HUES6 (cell line): ENCODE measurements around the gene UACA.
"Not testable (repeated sequence)": the region's sequence is repeated elsewhere in the genome, so short reads cannot be mapped to it uniquely, and the experiment has no call there.

Source experiments
- H3K27ac ChIP-seq: 2 replicates; pipeline ENCODE4 v1.7.0; 2013; ENCODE audit warnings: low read depth, mild to moderate bottlenecking, low read length, inconsistent platforms
- H3K27me3 ChIP-seq: 2 replicates; pipeline ENCODE4 v1.6.1; 2013; ENCODE audit warnings: low read length; ENCODE audit not compliant: control insufficient read depth, insufficient read depth
- H3K36me3 ChIP-seq: 2 replicates; pipeline ENCODE4 v1.6.1; 2013; ENCODE audit warnings: low read length; ENCODE audit not compliant: control insufficient read depth, insufficient read depth
- H3K4me1 ChIP-seq: 2 replicates; pipeline ENCODE4 v1.6.1; 2013; ENCODE audit warnings: low read length; ENCODE audit not compliant: control insufficient read depth, insufficient read depth
- H3K4me3 ChIP-seq: 2 replicates; pipeline ENCODE4 v1.5.1; 2013; ENCODE audit warnings: low read depth, low read length
- H3K9ac ChIP-seq: one replicate; pipeline ENCODE4 v1.6.1; 2013; ENCODE audit warnings: mild to moderate bottlenecking, low read length
- H3K9me3 ChIP-seq: 2 replicates; pipeline ENCODE4 v1.6.1; 2013; ENCODE audit warnings: low read depth, low read length; ENCODE audit not compliant: control insufficient read depth, insufficient read depth

UACA gene

GRCh38 chr15:70617076-70617910, 146.1 kb downstream of the UACA start:
- Histone ChIP-seq H3K4me3 (no peak overlapping the region), H3K27me3 (no peaks in the 10 kb centered on the region), H3K9me3 (peaks cover 3% of the 10 kb centered on the region; the same call in 1 of the 2 replicates), H3K4me1 (peaks cover 10% of the 10 kb centered on the region), H3K9ac (no peak overlapping the region), H3K27ac (no peak overlapping the region), H3K36me3 (no peaks in the 10 kb centered on the region)

GRCh38 chr15:70616311-70616756, 147.0 kb downstream of the UACA start:
- not testable (repeated sequence) for H3K4me3 ChIP-seq, H3K27me3 ChIP-seq, H3K9me3 ChIP-seq, H3K27ac ChIP-seq, H3K9ac ChIP-seq, H3K36me3 ChIP-seq
- H3K4me1 ChIP-seq: peaks cover 10% of the 10 kb centered on the region

- no peak overlapping the region for H3K9ac ChIP-seq
- peaks cover 10% of the 10 kb centered on the region for H3K4me1 ChIP-seq
- no peaks in the 10 kb centered on the region for H3K36me3 ChIP-seq
- H3K27me3 ChIP-seq: no peaks in the 10 kb centered on the region
- H3K9me3 ChIP-seq: peaks cover 6% of the 10 kb centered on the region
- H3K4me3 ChIP-seq: no peak overlapping the region; the same call in 1 of the 2 replicates
- no peak overlapping the region for H3K27ac ChIP-seq
Measured at GRCh38 chr15:70615435-70616310, 147.7 kb downstream of the UACA start.

- Histone ChIP-seq H3K9me3 (peaks cover 6% of the 10 kb centered on the region), H3K27me3 (no peaks in the 10 kb centered on the region), H3K4me3 (no peak overlapping the region), H3K36me3 (no peaks in the 10 kb centered on the region), H3K4me1 (peaks cover 10% of the 10 kb centered on the region), H3K27ac (no peak overlapping the region), H3K9ac (no peak overlapping the region)
Measured at GRCh38 chr15:70614221-70614620, 149.1 kb downstream of the UACA start.

DNA sequence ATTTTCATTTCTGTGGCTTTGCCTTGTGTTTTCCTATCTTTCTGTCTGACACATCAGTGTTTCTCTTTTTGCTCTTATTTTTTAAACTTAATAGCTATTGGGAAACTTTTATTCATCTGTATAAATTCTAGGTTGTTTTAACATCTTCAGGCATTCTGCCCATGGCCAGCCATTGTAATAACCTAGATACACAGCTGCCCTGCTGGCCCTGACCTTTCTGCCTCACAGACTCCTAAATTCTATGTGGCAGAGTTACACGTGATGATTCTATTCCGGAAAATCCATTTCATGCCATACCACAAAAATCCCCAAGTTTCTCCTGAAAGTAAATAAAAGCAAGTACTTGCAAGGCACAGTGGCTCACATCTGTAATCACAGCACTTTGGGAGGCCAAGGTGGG, 150.1 kb downstream of the UACA start:
- Histone ChIP-seq H3K27ac (no peak overlapping the region), H3K9me3 (peaks cover 6% of the 10 kb centered on the region), H3K27me3 (no peaks in the 10 kb centered on the region), H3K36me3 (no peaks in the 10 kb centered on the region), H3K4me3 (no peak overlapping the region), H3K9ac (no peak overlapping the region), H3K4me1 (peaks cover 10% of the 10 kb centered on the region)

GRCh38 chr15:70611286-70611685, 152.1 kb downstream of the UACA start:
- H3K9me3 ChIP-seq: peaks cover 6% of the 10 kb centered on the region
- H3K27me3 ChIP-seq: no peaks in the 10 kb centered on the region
- no peak overlapping the region for H3K27ac ChIP-seq
- H3K9ac ChIP-seq: no peak overlapping the region
- peaks cover 10% of the 10 kb centered on the region for H3K4me1 ChIP-seq
- no peak overlapping the region for H3K4me3 ChIP-seq
- no peaks in the 10 kb centered on the region for H3K36me3 ChIP-seq

GRCh38 chr15:70610541-70610940, 152.8 kb downstream of the UACA start:
- peaks cover 12% of the 10 kb centered on the region for H3K4me1 ChIP-seq
- no peaks in the 10 kb centered on the region for H3K27me3 ChIP-seq
- peaks cover 6% of the 10 kb centered on the region for H3K9me3 ChIP-seq
- no peak overlapping the region for H3K27ac ChIP-seq
- no peak overlapping the region for H3K9ac ChIP-seq
- H3K36me3 ChIP-seq: no peaks in the 10 kb centered on the region
- no peak overlapping the region for H3K4me3 ChIP-seq

- no peaks in the 10 kb centered on the region for H3K36me3 ChIP-seq
- no peak overlapping the region for H3K9ac ChIP-seq
- H3K4me1 ChIP-seq: peaks cover 13% of the 10 kb centered on the region
- H3K4me3 ChIP-seq: no peak overlapping the region
- peaks cover 6% of the 10 kb centered on the region for H3K9me3 ChIP-seq
- no peak overlapping the region for H3K27ac ChIP-seq
- no peaks in the 10 kb centered on the region for H3K27me3 ChIP-seq
Measured at GRCh38 chr15:70609889-70610288, 153.5 kb downstream of the UACA start.

- Histone ChIP-seq H3K4me1 (peaks cover 15% of the 10 kb centered on the region), H3K27ac (no peak overlapping the region), H3K9me3 (peaks cover 6% of the 10 kb centered on the region), H3K36me3 (no peaks in the 10 kb centered on the region), H3K4me3 (no peak overlapping the region), H3K9ac (no peak overlapping the region), H3K27me3 (no peaks in the 10 kb centered on the region)
Measured at GRCh38 chr15:70608144-70608543, 155.2 kb downstream of the UACA start.

DNA sequence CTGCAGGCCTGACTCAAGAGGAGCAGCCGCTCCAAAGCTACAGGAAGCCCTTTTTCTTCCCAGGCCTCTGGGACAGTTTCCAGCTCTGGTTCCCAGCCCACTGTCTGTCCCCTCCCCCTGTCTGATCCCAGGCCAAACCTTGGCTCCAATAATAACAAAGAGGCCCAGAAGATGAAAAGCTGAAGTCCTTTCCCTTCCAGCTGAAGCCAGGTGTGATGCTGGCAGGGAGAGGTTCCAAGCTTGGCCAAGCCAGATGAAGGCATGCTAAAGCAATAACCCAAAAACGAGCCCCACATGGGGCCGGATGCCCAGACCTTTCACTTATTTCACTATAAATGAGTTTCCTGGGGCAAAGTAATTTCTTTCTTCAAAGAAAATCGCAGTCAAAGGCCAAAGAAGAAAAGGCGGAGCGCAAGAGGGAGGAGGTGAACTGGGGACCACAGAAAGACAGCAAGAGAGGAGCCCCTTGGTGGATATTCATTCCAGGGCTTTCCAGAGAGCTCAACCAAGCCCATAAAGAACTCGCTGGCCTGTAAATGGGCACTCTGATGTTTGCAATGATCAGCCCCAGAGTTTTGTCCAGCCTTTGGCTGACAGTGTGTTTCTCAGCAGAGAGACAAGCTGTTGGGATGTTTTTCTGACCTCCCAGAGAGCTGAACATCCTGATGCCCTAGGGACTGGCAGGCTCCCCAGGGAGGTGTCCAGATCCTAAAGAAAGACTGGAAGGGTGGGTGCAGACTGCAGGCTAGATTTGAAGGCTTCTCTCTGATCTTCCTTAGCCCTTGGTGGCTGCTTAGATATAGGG, 157.6 kb downstream of the UACA start:
- no peaks in the 10 kb centered on the region for H3K27me3 ChIP-seq

More for the DNA sequence above, 157.6 kb downstream of the UACA start:
- H3K9me3 ChIP-seq: no peaks in the 10 kb centered on the region
- no peak overlapping the region for H3K9ac ChIP-seq
- peaks cover 21% of the 10 kb centered on the region for H3K4me1 ChIP-seq
- no peak overlapping the region for H3K27ac ChIP-seq
- H3K4me3 ChIP-seq: no peak overlapping the region
- no peaks in the 10 kb centered on the region for H3K36me3 ChIP-seq
